GM21786 (cell line): ENCODE measurements around the gene ZG16B.

Source experiments
- ATAC-seq: cut with Tn5 transposase; IDR thresholded peaks from one replicate; pipeline ENCODE4 v1.9.1; 2021; ENCODE audit not compliant: unreplicated experiment

Gene ZG16B

GRCh38 chr16:2822496-2822895 is 7.6 kb upstream of the ZG16B start:
- no peak for ATAC-seq

GRCh38 chr16:2824626-2825025 is 5.5 kb upstream of the ZG16B start:
- no peak for ATAC-seq

- ATAC-seq: no peak
Observed at GRCh38 chr16:2825049-2825742, 4.9 kb upstream of the ZG16B start.

DNA sequence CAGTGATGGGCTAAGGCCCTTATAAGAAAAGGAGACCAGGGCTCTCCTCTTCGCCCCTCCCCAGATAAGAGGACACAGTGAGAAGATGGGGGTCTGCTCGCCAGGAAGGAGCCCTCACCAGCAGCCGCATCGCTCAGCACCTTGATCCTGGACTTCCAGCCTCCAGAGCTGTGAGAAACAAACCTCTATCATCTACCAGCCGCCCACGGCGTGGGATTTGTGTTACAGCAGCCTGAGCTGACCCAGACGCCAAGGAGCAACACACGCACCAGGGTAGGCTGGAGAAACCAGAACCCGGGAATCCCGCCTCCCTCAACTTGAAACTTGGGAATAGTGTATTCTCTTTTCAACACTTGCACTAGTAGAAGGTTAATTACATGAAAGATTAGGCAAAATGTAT is 4.2 kb upstream of the ZG16B start:
- ATAC-seq: no peak

DNA sequence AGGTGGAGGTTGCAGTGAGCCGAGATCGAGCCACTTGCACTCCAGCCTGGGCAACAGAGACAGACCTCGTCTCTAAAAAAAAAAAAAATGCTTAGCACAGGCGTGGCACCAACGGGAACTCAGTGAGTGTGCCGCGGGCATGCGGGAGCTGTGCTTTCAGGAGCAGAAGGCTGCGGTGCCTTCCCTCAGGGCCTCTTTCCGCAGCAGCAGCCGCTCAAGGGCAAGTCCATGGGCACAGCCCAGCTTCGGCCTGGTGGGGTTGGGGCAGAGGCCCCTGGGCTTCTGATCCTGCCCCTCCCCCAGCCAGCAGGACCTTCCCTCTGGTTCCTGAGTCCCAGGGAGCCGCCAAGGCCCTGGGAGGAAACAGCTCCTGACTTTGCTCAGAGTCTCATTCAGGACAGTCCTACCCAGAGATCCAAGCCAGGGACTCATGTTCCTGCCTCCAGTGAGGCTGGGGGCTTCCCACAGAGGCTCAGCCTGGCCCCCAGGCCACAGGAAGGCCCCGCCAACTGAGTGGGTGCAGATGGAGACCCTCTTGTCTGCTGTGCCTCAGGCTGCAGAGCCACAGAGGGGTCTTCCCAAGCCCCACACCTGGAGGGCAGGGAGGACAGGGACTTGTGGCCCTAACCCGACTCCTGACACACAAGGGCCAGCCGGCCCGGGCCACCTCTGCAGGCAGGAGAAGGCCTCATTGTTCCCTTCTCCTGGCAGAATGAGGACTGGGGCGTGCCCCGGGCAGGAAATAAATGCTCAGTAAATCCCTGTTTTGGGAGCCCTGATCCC is 3.3 kb upstream of the ZG16B start:
- ATAC-seq: no peak

DNA sequence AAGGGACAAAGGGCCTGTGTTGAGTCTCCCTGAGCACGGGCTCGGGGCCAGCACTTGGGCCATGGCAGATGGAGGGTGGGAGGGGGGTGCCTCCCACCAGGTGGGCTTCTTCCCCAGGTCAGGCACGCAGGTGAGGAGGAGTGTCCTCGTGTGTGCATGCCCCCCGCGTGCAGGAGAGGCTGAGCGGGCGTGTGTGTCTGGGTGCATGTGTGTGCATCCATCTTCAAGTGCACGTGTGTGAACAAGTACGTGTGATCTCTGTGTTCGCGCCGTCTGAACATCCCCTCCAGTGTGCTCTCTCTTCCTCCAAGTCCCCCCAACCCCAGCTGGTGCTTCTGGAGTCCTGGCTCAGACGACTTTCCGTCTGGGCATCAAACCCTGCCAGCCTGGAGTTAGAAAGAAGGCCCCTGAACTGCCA is 2.7 kb upstream of the ZG16B start:
- ATAC-seq: no peak

DNA sequence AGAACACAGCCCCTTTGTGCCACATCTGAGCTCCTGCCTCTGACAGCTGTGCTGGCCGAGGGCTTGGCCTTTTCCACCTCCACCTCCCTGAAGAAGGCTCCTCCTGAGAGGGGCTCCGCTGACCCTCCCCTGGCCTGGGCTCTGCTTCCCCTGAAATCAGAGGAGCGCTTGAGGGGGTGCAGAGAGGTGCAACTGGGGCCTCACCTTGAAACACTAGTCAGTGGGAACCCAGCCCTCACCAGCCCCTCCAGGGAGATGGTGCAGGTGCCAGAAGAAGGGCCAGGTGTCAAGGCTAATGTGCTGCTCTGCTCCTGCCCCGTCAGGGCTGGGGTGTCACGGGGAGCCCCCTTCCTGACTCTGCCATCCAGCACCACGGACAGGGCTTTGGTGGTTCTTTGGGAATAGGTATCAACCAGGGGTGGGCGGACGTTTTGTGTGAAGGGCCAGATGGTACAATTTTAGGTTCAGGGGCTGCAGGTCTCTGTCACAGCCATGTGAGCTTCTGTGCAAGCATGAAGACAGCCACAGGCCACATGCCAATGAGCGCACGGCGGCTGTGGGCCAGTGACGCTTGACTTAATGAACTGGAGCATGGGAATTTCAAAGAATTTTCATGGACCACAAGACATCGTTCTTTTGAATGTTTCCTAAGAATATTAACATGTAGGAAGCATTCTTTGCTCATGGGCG is 2.1 kb upstream of the ZG16B start:
- no peak for ATAC-seq

- no peak for ATAC-seq
Observed at GRCh38 chr16:2828521-2828840, 1.6 kb upstream of the ZG16B start.

- ATAC-seq: no peak
Observed at GRCh38 chr16:2828876-2829430, 1.1 kb upstream of the ZG16B start.

- no peak for ATAC-seq
Observed at GRCh38 chr16:2830355-2830695, 222 bp downstream of the ZG16B start.

GRCh38 chr16:2831203-2831602 is 1.1 kb downstream of the ZG16B start:
- no peak for ATAC-seq

DNA sequence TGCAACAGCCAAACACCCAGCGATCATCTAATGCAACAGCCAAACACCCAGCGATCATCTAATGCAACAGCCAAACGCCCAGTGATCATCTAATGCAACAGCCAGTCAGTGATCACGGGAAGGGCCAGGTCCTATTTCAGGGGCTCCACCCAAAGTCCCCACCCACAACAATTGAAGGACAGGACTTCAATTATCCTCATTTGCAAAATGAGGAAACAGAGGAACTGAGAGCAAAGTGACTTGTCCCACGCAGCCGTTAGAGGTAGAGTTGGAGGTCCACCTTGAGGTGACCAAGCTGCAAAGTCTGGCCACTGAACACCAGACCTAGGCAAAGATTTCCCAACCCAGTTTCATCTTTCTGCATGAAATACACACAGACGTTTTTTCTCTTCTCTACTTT is 3.7 kb downstream of the ZG16B start:
- ATAC-seq: no peak

DNA sequence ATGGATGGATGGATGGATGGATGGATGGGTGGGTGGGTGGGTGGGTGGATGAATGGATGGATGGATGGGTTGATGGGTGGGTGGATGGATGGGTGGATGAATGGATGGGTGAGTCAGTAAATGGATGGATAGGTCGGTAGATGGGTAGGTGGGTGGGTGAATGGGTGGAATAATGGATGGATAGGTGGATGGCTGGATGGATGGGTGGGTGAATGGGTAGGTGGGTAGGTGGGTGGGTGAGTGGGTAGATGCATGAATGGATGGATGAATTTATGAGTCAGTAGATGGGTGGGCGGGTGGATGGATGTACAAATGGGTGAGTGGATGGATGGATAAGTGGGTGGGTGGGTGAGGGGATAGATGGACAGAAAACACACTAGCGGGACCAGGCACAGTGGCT is 4.9 kb downstream of the ZG16B start:
- no peak for ATAC-seq

GRCh38 chr16:2835638-2836493 is 5.8 kb downstream of the ZG16B start:
- ATAC-seq: no peak

- no peak for ATAC-seq
Observed at GRCh38 chr16:2836646-2837508, 6.8 kb downstream of the ZG16B start.

DNA sequence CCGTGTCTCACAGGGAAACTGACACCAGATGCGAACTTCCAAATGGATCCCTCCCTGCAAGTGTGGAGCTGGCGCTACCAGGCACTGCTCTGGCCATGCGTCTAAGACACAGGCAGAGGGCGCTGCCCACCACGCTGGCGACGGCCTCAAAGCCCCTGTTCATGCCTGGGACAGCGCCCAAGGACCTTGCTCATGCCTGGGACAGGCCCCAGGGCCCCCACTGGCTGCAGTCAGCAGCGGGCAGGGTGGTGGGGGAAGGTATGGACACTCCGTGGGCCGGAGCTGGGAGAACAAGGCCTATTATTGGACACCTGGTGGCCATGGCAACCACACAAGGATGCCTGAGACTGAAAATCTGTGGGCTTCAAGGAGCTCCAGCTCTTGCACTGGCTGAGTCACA is 8.8 kb downstream of the ZG16B start:
- no peak for ATAC-seq

- ATAC-seq: no peak
Observed at GRCh38 chr16:2839650-2840450, 9.7 kb downstream of the ZG16B start.

GRCh38 chr16:2840914-2841313 is 10.8 kb downstream of the ZG16B start:
- no peak for ATAC-seq

DNA sequence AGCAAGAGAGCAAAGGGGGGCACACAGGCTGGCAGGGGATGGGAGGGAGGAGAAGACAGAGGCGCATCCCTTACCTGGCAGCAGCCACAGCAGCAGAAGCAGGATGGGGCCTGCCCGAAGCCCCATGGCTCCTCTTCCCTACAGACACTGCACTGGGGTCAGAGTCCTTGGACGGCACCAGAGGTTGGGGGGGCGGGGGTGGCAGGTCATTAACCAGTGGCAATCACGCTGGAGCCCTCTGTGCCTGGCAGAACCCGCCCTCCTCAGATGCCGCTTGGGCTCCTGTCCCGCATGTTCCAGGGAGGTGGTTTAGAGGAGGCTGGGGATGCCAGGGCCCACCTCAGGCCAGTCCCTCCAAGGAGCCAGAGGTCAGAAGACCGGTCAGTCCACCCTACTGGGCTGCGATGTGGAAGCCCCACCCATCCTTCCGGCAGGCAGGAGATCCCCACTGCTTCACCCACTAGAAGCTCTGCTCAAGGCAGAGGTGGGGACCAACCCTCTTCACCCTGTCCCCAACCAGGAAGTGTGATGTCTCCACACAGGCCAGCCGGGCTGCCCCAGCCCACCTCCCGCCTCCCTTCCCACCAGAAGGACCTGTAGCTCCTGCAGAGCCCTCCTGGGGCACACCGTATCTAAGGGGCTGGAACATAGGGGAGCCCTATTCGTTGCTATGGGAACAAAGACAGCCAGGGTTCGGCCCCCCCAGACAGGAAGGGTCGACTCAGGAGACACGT is 11.7 kb downstream of the ZG16B start:
- ATAC-seq: no peak
